IPS-18a (cell line): Measurements from ENCODE around the gene CACNA1S.

ENCODE experiments used
- H3K27ac ChIP-seq: one replicate; pipeline ENCODE4 v1.5.1; 2013; ENCODE audit warnings: low read length
- H3K27me3 ChIP-seq: one replicate; pipeline ENCODE4 v1.6.1; 2013; ENCODE audit warnings: mild to moderate bottlenecking, low read length; ENCODE audit not compliant: control insufficient read depth, insufficient read depth
- H3K36me3 ChIP-seq: one replicate; pipeline ENCODE4 v1.6.1; 2013; ENCODE audit warnings: low read depth, low read length; ENCODE audit not compliant: control insufficient read depth
- H3K4me1 ChIP-seq: one replicate; pipeline ENCODE4 v1.6.1; 2013; ENCODE audit warnings: low read depth, low read length; ENCODE audit not compliant: control insufficient read depth
- H3K4me3 ChIP-seq: one replicate; pipeline ENCODE4 v1.5.1; 2013; ENCODE audit warnings: low read length
- H3K9ac ChIP-seq: one replicate; pipeline ENCODE4 v1.6.1; 2013; ENCODE audit warnings: mild to moderate bottlenecking, low read length, moderate library complexity
- H3K9me3 ChIP-seq: one replicate; pipeline ENCODE4 v1.6.1; 2013; ENCODE audit warnings: low read depth, low read length; ENCODE audit not compliant: control insufficient read depth

The CACNA1S gene

GRCh38 chr1:201145816-201146215 is 33.6 kb upstream of the CACNA1S start:
- Histone ChIP-seq H3K4me1 (no peaks in the 10 kb centered on the region), H3K9ac (no peak overlapping the region), H3K27me3 (no peaks in the 10 kb centered on the region), H3K27ac (no peak overlapping the region), H3K36me3 (peaks cover 99% of the 10 kb centered on the region), H3K9me3 (no peaks in the 10 kb centered on the region), H3K4me3 (no peak overlapping the region)

DNA sequence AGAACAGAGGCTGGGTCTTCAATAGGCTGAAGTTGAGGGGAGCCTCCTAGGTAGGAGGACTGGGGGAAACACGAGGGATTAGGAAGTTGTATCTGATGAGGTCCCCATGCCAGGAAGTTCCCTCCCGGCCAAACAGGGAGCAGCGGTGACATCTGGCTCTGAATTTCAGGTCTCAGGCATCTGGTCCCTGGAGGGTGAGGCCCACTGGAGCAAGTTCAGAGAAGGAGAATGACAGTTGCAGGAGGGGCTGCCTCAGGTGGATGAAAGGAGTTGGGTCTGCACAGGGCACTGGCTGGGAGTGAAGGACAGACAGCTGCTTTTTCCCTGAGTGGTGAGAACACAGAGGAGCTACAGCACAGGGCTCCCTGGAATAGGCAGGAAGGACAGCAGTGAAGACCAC is 32.9 kb upstream of the CACNA1S start:
- peaks cover 99% of the 10 kb centered on the region for H3K36me3 ChIP-seq
- H3K27ac ChIP-seq, result no peak overlapping the region

DNA sequence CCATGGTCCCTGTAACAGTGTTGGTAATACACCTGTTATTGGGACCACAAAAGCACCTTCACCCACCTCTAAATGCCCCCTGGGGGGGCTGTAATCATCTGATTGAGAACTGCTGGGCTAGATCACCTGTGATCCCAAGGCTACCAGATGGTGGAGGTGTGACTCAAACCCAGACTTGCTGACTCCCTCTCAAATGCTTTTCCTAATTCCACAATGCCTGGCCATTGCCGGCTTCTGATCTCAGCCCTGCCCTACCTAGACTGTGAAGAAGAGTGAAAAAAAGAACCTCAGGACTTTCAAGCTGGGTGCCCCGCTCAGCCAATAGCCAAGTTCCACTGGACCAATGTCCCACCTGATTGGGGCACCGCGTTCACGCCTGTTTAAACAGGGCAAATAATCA is 32.5 kb upstream of the CACNA1S start:
- Histone ChIP-seq H3K27ac (no peak overlapping the region), H3K4me3 (no peak overlapping the region), H3K36me3 (peaks cover 99% of the 10 kb centered on the region), H3K9ac (no peak overlapping the region), H3K4me1 (no peaks in the 10 kb centered on the region), H3K27me3 (no peaks in the 10 kb centered on the region), H3K9me3 (no peaks in the 10 kb centered on the region)

More for the DNA sequence above, 32.9 kb upstream of the CACNA1S start:
- no peak overlapping the region for H3K4me3 ChIP-seq
- no peaks in the 10 kb centered on the region for H3K4me1 ChIP-seq
- no peaks in the 10 kb centered on the region for H3K27me3 ChIP-seq
- H3K9ac ChIP-seq, result no peak overlapping the region
- no peaks in the 10 kb centered on the region for H3K9me3 ChIP-seq

GRCh38 chr1:201143726-201144635 is 31.8 kb upstream of the CACNA1S start:
- Histone ChIP-seq H3K27ac (no peak overlapping the region), H3K9ac (no peak overlapping the region), H3K4me1 (no peaks in the 10 kb centered on the region), H3K36me3 (peaks cover 96% of the 10 kb centered on the region), H3K27me3 (no peaks in the 10 kb centered on the region), H3K9me3 (no peaks in the 10 kb centered on the region), H3K4me3 (no peak overlapping the region)

DNA sequence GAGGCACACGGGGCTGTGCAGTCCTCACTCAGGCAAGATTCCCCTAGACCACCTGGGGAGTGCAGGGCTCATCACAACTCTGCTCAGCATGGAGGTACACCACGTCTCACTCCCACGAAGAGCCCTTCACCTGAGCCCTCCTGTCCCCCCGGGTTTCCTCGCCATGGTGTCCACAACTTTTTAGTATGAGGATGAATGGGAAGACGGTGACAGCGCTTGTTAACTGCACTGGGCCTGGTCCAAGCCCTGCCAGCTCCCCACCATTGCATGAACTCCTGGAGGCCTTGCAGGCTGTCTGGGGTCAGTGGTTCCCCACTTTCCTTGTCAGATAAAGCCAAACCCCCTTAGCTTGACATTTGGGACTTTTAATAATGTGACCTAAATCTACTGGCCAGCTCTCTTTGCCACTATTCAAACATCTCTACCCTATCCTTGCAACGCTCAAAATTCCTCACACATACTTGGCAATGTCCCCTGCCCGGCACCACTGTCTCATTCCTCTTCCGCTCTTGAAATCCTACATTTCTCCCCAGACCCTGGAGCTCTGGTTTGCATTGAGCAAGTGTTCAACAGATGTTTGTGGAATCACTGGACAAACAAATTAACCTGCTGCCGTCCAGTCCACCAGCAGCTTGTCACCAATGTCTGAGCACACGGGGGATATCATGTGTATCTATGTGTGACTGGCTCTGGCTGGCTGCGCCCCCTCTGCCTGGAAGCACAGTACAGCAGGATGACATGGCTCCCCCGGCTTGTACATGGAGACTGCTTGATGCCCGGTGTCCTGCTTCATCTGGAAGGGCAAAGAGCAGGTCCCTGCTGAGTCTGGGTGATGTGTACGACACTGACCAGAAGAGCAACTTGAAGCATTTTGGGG is 30.9 kb upstream of the CACNA1S start:
- Histone ChIP-seq H3K9me3 (no peaks in the 10 kb centered on the region), H3K4me3 (no peak overlapping the region), H3K4me1 (no peaks in the 10 kb centered on the region), H3K27ac (no peak overlapping the region), H3K27me3 (no peaks in the 10 kb centered on the region), H3K36me3 (peaks cover 95% of the 10 kb centered on the region), H3K9ac (no peak overlapping the region)

DNA sequence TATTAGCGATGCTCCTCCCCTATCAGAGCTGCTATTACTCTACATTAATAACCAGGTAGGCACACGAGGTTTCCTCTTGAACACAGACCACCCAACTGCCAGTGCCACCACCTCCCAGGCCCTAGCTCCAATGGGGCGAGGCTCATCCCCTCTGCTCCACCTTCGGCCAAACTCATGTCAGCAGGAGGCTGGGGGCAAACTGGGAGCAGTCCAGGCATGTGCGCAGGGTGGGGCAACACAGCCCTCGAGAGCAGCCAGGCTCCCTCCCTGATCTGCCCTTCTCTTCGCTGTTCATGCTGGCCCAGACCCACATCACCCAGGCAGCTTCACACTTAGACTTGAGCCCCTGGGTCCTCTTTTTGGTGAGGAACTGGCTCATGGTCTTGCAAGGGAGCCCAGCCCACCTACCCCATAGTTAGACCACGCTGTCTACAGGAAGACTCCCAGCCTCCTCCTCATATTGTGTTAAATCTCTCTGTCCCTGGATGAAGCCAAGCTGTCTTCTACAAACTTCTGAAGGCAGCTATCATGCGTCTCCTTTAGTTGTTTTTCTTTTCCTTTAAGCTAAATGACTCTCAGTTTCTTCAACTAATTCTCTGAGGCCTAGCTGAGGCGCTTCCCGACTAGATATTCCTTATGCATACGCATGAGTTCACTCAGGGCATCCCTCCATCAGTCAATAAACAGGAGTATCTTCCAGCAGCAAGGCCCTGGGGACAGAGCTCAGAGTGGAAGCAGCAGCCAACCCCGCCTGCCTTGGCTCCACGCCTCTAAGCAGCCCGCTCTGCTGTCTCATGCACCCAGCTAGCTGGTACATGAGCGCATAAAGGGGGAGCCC is 30.0 kb upstream of the CACNA1S start:
- H3K27ac ChIP-seq, result no peak overlapping the region
- no peak overlapping the region for H3K9ac ChIP-seq
- no peaks in the 10 kb centered on the region for H3K9me3 ChIP-seq
- no peak overlapping the region for H3K4me3 ChIP-seq
- peaks cover 88% of the 10 kb centered on the region for H3K36me3 ChIP-seq
- no peaks in the 10 kb centered on the region for H3K27me3 ChIP-seq
- H3K4me1 ChIP-seq, result no peaks in the 10 kb centered on the region

DNA sequence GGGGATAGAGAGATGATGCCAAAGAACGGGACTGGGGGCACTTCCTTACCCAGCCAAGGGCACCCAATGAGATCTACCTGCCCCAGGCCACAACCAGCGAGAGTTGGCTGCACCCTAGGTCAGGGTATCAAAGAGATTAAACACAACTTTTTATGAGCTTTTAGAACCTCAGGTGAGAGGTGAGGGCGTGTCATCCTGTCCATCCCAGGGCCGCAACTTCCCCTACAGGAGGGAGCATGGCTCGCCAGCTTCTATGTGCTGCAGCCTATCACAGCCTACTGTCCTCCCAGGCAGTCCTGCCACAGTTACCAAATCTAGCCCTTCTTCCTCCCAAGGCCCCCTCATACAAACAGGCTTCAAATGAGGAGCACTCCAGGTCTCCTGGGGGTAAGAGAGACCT is 29.2 kb upstream of the CACNA1S start:
- Histone ChIP-seq H3K4me3 (no peak overlapping the region), H3K27me3 (no peaks in the 10 kb centered on the region), H3K4me1 (no peaks in the 10 kb centered on the region), H3K9ac (no peak overlapping the region), H3K27ac (no peak overlapping the region), H3K9me3 (no peaks in the 10 kb centered on the region), H3K36me3 (peaks cover 87% of the 10 kb centered on the region)

- Histone ChIP-seq H3K27me3 (no peaks in the 10 kb centered on the region), H3K4me1 (no peaks in the 10 kb centered on the region), H3K36me3 (peaks cover 86% of the 10 kb centered on the region), H3K9me3 (no peaks in the 10 kb centered on the region), H3K9ac (no peak overlapping the region), H3K27ac (no peak overlapping the region), H3K4me3 (no peak overlapping the region)
Observed at GRCh38 chr1:201140941-201141260, 28.7 kb upstream of the CACNA1S start.

- Histone ChIP-seq H3K9me3 (no peaks in the 10 kb centered on the region), H3K36me3 (peaks cover 86% of the 10 kb centered on the region), H3K27me3 (no peaks in the 10 kb centered on the region), H3K4me3 (no peak overlapping the region), H3K4me1 (no peaks in the 10 kb centered on the region), H3K9ac (no peak overlapping the region), H3K27ac (no peak overlapping the region)
Observed at GRCh38 chr1:201140235-201140940, 28.2 kb upstream of the CACNA1S start.

DNA sequence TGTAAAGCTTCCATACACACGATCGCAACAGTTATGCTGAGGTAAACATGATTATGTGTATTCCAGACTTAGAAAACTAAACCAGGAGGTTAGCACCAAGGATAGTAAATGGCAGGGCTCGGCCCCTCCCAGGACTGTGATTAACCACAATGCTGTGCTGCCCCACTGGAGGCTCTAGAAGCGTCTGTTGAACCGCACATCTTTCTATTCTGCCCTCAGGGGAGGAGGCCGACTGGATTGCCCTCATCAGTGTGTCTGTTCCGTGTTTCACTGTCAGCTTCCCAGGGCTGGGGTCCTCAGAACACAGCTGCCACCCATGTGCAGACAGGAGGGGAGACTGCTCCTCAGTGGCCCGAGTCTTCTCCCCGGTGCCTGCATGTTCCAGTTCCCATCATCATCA is 27.5 kb upstream of the CACNA1S start:
- H3K27me3 ChIP-seq, result no peaks in the 10 kb centered on the region
- no peaks in the 10 kb centered on the region for H3K4me1 ChIP-seq
- H3K9ac ChIP-seq, result no peak overlapping the region
- H3K4me3 ChIP-seq, result no peak overlapping the region
- H3K27ac ChIP-seq, result no peak overlapping the region
- H3K36me3 ChIP-seq, result peaks cover 85% of the 10 kb centered on the region
- no peaks in the 10 kb centered on the region for H3K9me3 ChIP-seq

- Histone ChIP-seq H3K4me1 (no peaks in the 10 kb centered on the region), H3K9ac (no peak overlapping the region), H3K9me3 (no peaks in the 10 kb centered on the region), H3K36me3 (peaks cover 85% of the 10 kb centered on the region), H3K27me3 (no peaks in the 10 kb centered on the region), H3K27ac (no peak overlapping the region), H3K4me3 (no peak overlapping the region)
Observed at GRCh38 chr1:201139306-201139705, 27.1 kb upstream of the CACNA1S start.
